HG03045 (cell line): Measurements from ENCODE around the gene S100A16.
"Not testable (repeated sequence)": the region's sequence is repeated elsewhere in the genome, so short reads cannot be mapped to it uniquely, and the experiment has no call there.

Experiments
- ATAC-seq: cut with Tn5 transposase; IDR thresholded peaks from one replicate; pipeline ENCODE4 v1.9.1; 2021; ENCODE audit warnings: mild to moderate bottlenecking, moderate library complexity; ENCODE audit not compliant: unreplicated experiment

S100A16 gene, protein sequence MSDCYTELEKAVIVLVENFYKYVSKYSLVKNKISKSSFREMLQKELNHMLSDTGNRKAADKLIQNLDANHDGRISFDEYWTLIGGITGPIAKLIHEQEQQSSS

DNA sequence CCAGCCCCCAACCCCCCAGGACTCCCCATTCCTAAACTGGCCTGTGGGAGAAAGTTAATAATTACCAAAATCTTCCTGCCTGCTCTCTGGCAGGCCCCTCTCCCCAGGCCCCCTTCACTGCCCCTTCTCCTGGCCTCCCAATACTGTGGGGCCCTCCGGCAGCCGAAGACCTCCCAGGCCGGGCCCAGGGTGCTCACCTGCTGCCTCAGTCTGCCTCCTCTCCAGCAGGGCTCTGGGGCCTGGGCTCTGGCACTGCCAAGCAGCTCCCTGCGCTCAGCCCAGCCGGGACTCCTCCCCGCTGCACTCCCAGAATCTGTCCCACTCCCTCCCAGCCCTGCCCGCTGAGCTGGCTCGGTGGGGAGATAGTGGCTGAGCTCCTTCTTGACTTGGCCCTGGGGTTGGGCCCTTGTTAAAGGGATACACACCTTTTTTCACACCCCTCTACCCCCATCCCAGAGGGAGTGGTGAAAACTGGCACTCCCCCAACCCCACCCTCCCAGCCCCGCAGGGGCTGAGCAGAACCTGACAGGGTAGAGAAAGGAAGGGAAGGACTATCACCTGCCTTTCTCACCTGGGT lies at the start of gene S100A16:
S100A16 (minus strand) TSS at position 383 of the 577 bp plus-strand sequence. CDS start 4,986 bp downstream, outside the sequence.
- no peak for ATAC-seq

DNA sequence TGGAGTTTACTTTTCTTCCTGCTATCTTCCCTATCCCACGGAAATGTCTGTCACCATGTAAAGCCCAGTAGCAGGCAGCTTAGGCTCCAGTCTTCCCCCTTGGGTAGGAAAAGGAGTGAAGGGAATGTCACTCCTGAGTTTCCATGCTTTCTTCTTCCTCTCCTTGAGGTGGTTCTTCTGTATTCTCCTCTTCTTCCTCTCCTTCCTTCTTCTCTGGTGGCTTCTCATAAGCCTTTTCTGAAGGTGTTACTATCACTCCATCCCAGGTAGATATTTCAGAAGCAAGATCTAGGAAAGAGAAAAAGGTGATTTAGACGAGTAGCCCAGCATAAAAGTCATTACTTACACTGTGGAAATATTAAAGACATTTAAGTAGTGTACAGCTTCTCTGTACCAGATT lies 49.3 kb upstream of the S100A16 start:
- no peak for ATAC-seq

DNA sequence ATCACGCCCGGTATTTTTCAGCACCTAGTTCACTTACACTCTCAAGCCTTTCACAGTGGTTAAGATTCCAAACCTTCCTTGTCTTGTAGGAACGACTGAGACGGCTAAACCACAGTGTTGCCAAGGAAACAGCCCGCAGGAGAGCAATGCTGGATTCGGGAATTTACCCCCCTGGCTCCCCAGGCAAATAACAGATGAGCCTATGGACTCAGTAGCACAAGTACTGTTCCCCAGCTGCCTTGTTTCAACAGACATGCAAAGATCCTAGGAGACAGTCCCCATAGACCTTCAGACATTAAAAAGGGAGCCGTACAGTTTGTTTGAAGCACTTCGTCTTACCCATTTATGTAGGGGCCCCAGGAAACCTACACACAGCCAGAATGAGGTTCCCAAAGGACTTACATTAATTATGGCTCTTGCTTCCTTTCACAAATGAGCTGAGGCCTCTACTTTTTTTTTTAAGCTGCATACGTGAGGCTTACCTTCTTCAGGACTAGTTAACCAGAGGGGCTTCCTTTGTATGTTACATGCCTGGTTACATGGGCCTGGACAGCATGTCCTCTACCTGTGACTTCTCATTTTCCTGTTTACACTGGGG lies 48.3 kb upstream of the S100A16 start:
- no peak for ATAC-seq

DNA sequence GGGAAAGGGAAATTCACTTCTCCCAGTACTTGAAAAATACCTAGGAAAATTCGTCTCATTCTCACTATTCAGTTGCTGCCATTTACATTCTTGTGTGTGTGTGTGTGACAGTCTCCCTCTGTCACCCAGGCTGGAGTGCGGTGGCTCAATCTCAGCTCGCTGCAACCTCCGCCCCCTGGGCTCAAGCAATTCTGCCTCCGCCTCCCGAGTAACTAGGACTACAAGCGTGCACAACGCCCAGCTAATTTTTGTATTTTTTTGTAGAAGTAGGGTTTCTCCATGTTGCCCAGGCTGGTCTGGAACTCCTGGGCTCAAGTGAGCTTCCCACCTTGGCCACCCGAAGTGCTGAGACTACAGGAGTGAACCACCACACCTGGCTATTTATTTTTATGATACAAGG lies 46.7 kb upstream of the S100A16 start:
- ATAC-seq: no peak

DNA sequence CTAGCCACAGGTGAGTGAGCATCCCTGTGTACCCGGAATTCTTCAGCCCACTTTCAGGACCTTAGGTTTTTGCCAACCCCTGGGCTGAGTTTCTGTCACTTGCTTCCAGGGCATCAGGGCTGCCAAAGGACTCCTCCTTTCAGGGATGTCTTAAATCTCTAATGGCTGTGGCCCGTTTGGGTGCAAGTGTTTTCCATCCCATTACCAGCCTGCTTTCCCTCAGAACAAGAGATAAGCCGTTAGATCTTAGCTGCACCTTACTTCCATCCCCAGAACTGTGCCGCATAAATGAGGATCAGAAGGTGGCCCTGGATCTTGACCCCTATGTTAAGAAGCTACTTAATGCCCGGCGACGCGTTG lies 46.2 kb upstream of the S100A16 start:
- ATAC-seq: no peak

DNA sequence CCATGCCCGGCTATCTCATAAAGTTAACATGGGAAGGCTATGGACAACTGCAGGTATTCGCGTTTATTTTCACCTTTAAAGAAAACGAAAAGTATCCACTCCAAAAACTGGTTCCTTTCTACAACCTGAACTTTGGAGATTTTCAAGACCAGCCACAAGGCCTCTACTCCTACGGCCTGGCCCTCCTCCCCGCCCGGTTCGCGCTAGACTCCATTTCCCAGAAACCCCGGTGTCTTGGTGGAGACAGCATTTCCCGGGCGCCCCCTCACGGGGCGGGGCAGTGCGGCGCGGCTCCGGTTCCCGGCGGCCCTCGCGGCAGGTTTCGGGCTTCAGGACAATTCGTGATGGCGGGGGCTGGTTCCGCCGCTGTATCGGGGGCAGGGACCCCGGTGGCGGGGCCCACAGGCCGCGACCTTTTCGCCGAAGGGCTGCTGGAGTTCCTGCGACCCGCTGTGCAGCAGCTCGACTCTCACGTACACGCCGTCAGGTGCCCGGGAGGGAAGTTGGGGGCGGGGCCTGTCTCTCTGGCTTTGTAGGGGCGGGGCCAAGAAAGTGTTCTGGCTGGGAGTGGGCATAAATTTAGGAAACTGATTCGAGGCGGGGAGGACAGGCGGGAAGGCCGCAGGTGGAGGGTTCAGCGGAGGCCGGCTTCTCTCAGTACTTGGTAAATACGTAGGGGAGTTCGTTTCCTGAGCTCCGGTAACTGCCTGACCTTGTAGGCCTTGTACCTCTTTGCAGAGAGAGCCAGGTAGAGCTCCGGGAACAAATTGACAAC lies 45.6 kb upstream of the S100A16 start, which contains the start of gene SNAPIN:
SNAPIN (plus strand) TSS at position 304 of the 775 bp plus-strand sequence; CDS start at position 345, 41 bp downstream.
- ATAC-seq: peak; percentile 92

DNA sequence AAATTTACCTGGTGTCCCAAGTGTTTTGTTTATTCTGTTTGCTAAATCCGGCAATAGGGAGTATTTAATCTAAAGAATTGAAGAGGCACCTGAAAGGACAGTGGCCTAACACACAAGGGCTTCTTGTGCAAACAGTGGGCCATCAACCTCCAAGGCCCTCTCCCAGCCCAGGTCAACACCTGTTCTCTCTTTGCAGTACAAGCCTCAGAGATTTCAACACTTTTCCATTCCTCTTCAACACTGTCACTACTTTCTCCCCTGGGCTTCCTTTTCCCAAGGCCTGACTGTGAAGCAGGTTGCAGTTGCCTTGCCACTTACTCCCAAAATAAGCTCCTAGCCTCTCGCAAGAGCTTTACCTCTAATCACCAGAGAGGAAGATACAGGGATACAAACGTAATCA lies 42.4 kb upstream of the S100A16 start:
- ATAC-seq: no peak

DNA sequence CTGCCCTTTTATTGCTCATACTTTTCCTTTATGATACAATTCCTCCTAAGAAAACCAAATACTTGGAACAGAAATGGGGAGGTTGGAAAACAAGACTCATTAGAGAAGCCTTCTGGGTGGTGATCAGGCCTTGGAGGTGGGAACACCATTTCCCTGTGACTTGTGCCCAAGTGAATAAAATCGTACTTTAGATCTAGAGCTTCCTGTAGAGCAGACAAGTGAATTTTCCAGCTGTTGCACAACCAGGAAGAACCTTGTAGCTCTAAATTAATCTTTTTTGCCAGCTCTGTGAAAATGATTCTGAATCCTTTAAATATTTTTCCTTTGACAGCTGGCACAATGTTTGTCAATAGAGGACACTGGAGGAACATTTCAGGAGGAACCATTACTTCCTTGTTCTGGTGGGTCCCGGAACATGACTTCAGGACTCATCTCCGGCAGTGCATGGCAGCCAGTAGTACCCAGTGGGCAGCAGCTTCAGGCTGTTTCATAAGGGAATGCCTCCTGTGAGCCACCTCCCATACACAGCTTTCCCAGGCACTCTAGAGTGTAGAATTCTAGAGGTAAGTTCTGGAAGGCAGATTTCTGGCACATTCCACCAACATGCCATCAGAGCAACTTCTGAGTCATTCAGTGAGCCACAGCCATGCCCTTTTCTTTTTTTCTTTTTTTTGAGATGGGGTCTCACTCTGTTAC lies 40.0 kb upstream of the S100A16 start:
- ATAC-seq: no peak

DNA sequence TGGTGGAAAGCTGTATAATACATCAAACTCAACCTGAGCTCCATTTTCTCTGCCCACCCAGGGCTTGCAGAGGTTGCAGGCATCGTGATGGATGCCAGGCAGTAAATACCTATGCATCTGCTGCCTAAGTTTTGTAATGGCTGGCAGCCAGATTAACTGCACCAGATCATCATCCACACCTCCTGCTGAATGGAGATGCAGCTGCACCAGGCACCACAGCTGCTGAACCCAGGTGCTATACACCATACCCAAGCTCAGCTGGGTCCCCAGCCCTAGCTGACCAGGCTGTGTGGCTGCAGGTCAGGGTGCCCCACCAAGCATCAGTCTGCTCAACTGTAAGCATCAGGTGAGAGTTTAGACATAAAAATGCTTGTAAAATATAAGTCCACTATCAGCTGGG lies 38.8 kb upstream of the S100A16 start:
- ATAC-seq: no peak

DNA sequence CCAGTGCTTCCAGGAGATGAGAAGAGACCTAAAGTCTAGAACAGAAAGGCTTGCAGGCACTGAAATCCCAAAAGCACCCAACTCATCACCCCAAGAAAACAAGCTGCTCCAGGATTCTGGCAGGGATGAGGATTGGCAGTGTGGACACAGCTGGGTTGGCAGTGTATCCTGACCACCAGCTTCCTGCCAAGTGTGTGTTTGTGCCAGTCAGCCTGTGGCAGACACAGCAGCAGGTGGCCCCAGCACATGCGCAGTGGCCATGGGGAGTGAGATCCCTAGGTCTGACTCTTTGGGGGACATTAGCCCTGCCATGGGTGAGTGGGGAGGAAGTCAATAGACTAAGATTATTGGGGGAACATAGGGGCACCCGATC lies 36.9 kb upstream of the S100A16 start:
- ATAC-seq: no peak

DNA sequence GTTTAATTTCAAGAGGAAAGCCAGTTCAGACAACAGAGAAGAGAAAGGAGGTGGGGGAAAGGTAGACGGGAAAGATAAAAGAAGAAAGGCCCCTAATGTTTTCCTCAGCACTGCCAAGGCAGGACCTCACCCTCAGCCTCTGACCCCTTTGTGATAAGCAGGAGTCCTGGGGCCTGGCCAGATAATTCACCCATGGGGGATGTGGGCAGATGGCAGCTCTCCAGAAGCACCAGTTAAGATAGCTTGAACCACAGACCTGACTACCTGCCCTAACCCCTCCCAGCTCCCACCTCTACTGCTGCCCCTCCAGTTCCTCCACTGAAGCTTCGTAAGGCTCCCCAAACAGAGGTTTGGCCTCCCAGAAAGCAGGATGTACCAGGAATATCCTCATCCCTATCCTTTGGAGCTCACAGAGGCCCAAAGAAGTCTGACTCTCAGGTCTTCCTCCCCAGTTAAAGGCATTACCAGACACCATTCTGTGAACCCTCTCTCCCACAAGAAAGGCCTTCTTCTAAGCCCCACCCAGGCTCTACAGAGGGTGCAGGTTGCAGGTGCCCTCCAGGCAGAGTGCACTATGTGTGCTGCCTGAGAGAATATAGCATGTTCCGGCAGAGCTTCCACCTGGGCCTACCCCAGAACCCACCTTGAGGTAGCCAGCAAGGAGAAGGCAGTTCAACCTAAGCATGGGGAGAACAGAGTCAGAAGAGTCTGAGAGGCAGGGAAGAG lies 36.4 kb upstream of the S100A16 start:
- no peak for ATAC-seq

DNA sequence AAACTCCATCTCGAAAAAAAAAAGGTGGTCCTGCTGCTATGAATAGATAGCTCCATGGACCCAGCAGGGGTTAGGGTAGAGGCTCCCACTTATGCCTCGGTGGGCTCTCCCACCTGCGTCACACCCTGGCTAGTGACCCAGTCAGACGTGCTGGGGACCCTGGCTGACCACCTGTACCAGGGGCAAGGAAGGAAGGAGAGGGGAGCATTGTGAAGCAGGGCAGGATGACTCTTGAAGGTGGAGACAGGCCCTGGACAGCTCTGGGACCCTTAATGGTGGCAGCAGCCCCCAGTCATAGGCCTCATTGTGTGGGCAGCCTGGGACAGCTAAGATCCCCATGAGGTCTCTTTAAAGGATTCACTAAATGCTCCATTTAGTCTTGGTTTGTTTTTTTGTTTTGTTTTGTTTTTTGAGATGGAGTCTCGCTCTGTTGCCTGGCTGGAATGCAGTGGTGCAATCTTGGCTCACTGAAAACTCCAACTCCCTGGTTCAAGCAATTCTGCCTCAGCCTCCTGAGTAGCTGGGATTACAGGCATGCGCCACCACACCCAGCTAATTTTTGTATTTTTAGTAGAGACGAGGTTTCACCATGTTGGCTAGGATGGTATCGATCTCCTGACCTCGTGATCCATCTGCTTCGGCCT lies 35.2 kb upstream of the S100A16 start:
- ATAC-seq: no peak

DNA sequence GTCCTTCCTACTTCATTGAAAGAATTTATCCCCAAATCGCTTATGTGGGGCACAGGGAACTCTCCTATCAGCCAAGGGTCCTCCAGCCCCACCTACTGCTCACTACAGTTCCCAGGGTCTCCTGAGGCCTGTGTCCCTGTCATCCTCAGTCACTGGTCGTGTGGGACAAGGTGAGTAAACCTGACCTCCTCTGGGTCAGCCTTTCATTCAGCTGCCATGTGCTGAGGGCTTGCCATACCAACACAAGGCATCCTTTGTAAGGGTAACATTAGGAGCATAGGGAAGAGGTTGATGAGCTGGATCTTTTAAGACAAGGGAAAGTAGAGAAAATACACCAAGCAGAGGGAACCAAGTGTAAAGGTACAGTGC lies 34.4 kb upstream of the S100A16 start:
- no peak for ATAC-seq

DNA sequence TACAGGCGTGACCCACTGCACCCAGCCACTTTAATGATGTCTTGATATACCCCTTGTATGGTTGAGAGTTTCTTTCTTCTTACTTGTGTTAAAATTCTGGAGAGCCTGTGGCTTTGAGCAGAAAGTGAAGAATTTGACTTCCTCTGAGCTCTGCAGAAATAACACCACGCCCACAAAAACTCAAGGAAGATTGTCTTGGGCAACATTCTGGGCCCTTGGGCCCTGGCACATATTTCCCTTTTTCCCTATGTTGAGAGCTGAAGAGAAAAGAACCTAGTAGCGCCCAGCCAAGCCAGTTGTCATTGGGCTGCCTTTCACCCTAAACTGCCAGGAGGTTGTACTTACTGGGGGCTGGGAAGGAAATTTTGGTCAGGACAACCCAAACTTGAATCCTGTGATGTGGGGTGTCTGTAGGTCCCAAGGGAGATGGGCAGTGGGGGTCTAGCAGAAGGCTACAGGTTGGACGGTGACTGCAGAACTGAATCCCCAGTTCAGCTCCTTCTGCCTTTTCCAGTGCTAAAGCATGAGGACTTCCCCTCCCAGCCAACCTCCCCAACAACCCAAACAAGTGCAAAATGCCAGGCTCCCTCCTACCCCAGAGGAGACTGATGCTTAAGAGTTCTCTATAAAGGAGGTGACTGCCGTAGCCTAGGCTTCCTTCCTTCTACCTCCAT lies 33.9 kb upstream of the S100A16 start:
- no peak for ATAC-seq

DNA sequence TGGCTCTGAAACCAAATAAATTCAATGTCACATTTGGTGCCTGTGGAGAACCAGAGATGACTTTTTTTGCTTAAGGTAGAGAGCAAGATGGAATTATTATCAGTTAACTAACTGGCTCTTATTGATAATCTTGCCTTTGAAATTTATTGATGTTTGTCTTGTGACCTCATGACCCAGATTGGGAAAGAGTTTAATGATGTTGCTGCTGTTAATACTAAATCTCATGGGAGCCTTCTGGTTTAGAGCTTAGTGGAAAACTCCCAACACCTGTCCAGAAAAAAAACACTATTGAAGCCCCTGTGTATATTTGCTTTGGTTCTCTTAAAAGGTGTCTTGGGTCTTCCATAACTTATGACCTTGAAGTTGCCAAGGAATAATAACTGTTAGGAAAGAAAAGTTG lies 30.9 kb upstream of the S100A16 start:
- ATAC-seq: no peak

DNA sequence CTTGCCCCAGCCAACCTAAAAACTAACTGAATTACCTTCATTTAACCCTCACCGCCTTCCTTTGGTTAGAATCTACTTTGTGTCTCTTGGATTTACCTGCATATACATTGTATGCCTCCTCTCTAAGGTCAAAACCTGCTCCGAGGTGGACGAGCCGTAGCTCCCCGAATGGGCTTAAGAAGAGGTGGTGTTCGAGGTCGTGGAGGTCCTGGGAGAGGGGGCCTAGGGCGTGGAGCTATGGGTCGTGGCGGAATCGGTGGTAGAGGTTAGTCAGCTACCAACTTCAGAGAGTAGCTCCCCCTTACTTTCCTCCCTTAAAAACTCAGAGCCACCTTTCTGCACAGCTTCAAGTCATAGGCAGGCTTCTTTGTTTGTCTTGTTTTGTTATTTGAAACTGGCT lies 30.2 kb upstream of the S100A16 start:
- ATAC-seq: no peak

DNA sequence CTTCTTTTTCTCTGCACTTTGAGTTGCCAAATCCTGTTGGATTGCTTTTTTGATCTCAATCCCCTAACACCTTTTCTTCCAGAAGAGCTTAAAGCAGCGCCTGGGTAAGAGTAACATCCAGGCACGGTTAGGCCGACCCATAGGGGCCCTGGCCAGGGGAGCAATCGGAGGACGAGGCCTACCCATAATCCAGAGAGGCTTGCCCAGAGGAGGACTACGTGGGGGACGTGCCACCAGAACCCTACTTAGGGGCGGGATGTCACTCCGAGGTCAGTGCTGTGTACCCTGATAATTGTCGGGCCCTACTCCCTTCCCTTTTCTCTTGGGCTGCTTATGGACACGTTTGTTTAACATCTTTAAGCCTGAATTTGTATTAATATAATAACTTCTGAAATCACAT lies 29.2 kb upstream of the S100A16 start:
- ATAC-seq: no peak

DNA sequence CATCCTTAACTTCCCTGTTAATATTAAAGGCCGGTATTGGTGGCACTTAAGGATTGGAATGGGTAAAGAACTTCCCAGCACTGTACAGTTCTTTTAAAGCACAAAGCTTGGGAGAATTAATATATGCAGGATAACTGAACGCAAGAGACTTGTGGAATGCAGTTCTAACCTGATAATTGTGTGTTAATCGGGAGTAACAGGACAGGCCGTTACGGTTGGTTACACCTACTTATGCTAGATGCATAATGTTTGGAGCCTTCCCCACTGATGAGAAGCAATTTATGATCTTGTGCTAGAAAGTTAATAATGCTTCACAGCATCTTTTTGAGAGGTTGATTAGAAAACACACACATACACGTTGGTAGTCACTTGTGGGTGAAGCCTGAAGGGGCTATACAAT lies 27.9 kb upstream of the S100A16 start:
- ATAC-seq: no peak

DNA sequence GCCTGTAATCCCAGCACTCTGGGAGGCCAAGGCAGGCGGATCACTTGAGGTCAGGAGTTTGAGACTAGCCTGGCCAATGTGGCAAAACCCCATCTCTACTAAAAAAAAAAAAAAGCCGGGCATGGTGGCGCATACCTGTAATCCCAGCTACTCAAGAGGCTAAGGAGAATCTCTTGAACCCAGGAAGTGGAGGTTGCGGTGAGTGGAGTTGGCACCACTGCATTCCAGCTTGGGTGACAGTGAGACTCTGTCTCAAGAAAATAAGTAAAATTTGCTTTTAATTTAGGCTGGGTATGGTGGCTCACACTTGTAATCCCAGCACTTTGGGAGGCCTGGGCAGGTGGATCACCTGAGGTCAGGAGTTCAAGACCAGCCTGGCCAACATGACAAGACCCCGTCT lies 27.3 kb upstream of the S100A16 start:
- ATAC-seq: not testable (repeated sequence)

DNA sequence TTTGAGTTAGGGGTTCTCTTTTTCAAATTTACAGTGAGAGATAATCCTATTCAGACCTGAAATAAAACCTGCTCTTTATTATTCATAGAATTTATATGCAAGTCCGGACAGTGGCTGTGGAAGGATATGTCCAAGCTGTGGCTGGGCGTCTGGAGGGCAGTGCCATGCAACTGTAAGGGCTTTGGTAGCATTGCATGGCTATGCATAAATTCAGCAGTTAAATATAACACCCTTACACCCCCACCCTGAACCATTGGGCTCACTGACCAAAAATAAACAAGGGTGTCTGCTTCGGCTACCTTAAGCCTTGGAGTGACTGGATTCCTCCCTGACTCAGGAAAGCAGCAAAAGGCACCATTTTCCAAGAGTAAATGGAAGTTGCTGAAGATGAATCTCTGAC lies 26.3 kb upstream of the S100A16 start:
- ATAC-seq: no peak
